Endothelial cell of umbilical vein (primary cell): ENCODE results near the gene STRIT1. TPM values are rescaled to one million over a fixed set of nuclear protein-coding genes. Genes with fewer than 3 reads are reported as not detected.
"Not testable (repeated sequence)": the region's sequence is repeated elsewhere in the genome, so short reads cannot be mapped to it uniquely, and the experiment has no call there.

Source experiments
- BruUV-seq: library from RNA; stranded (reverse); fragments of 400-500 nt; replicated peaks from 2 replicates; lab custom pipeline; 2021; lab: Mats Ljungman, UMichigan
- CTCF ChIA-PET: fragments of 300-600, 350-600 bp; sonication (Branson Sonifier 250); formaldehyde crosslinking; loops from one replicate; lab custom pipeline; 2021; ENCODE audit warnings: antibody characterized with exemption, inconsistent platforms; lab: Charles Lee
- POLR2A ChIA-PET: fragments of 300-600, 350-600 bp; sonication (Branson Sonifier 250); formaldehyde crosslinking; loops from one replicate; lab custom pipeline; 2021; ENCODE audit warnings: antibody characterized with exemption, inconsistent platforms; lab: Charles Lee
- DNase-seq: peaks from one replicate; pipeline ENCODE4 v3.0.0-alpha.2; 2011; ENCODE audit warnings: low read depth, low spot score
- FAIRE-seq: peaks from 2 replicates; lab custom pipeline; 2011; peaks lifted over from hg19 to GRCh38; lab: Jason Lieb, UNC
- H2AFZ ChIP-seq: 2 replicates; pipeline ENCODE4 v1.6.0; 2012; ENCODE audit warnings: low read depth, low read length, control low read depth, inconsistent platforms
- H3K27ac ChIP-seq: 2 replicates; pipeline ENCODE4 v1.5.1; 2011; ENCODE audit warnings: low read depth, mild to moderate bottlenecking, control low read depth, low read length, moderate library complexity; ENCODE audit not compliant: insufficient read depth
- H3K27me3 ChIP-seq, 2 experiments: 2 replicates each; pipeline versions ENCODE4 v1.6.0 to v1.6.1; 2011; ENCODE audit warnings: low read length in 2 of 2, mixed read lengths in 1 of 2; ENCODE audit not compliant: control insufficient read depth in 2 of 2, insufficient read depth in 2 of 2
- H3K36me3 ChIP-seq, 2 experiments: 2 replicates in 1 of 2; 3 replicates in 1 of 2; pipeline ENCODE4 v1.5.1; 2011; ENCODE audit warnings: low read length in 2 of 2, mild to moderate bottlenecking in 1 of 2, moderate library complexity in 1 of 2; ENCODE audit not compliant: control insufficient read depth in 2 of 2, insufficient read depth in 2 of 2; ENCODE audit errors: extremely low read depth in 1 of 2
- H3K4me1 ChIP-seq: 3 replicates; pipeline ENCODE4 v1.5.1; 2011; ENCODE audit warnings: mild to moderate bottlenecking, low read length; ENCODE audit not compliant: control insufficient read depth, insufficient read depth; ENCODE audit errors: extremely low read depth
- H3K4me2 ChIP-seq: 2 replicates; pipeline ENCODE4 v1.6.1; 2011; ENCODE audit warnings: low read length, control low read depth, mixed read lengths; ENCODE audit not compliant: insufficient read depth
- H3K4me3 ChIP-seq, 3 experiments: fragments of 200-600 bp in 1 of 3; sonication (generic), shearing (Covaris generic) in 1 of 3; replicated peaks in 1 of 3; 2 replicates each; pipeline ENCODE4 v1.5.1; 2011 to 2016; ENCODE audit warnings: control low read depth in 3 of 3, low read length in 3 of 3, mild to moderate bottlenecking in 2 of 3, inconsistent platforms in 1 of 3, low read depth in 1 of 3, moderate library complexity in 1 of 3; ENCODE audit not compliant: insufficient read depth in 1 of 3
- H3K79me2 ChIP-seq: 2 replicates; pipeline ENCODE4 v1.6.0; 2012; ENCODE audit warnings: low read length, inconsistent platforms; ENCODE audit not compliant: control insufficient read depth, insufficient read depth
- H3K9ac ChIP-seq: replicated peaks from 2 replicates; pipeline ENCODE3; 2011; ENCODE audit warnings: low read length, control low read depth; ENCODE audit not compliant: insufficient read depth; ENCODE audit errors: extremely low read depth
- H3K9me1 ChIP-seq: replicated peaks from 3 replicates; pipeline ENCODE4 v1.6.0; 2011; ENCODE audit warnings: mild to moderate bottlenecking, low read length; ENCODE audit not compliant: control insufficient read depth, insufficient read depth; ENCODE audit errors: extremely low read depth
- H3K9me3 ChIP-seq: replicated peaks from 2 replicates; pipeline ENCODE4 v1.5.1; 2012; ENCODE audit warnings: low read length, inconsistent platforms; ENCODE audit not compliant: control insufficient read depth, insufficient read depth
- H4K20me1 ChIP-seq: replicated peaks from 2 replicates; pipeline ENCODE3; 2011; ENCODE audit warnings: mild to moderate bottlenecking, low read length; ENCODE audit not compliant: control insufficient read depth, insufficient read depth; ENCODE audit errors: extremely low read depth
- EZH2 ChIP-seq: IDR thresholded peaks from 2 replicates; pipeline ENCODE4 v1.6.1; 2012; ENCODE audit warnings: borderline replicate concordance, low read depth, mild to moderate bottlenecking, moderate library complexity, low read length, inconsistent platforms; ENCODE audit not compliant: severe bottlenecking
- FOS ChIP-seq: IDR thresholded peaks from 2 replicates; pipeline ENCODE4 v1.6.1; 2011; ENCODE audit warnings: mild to moderate bottlenecking, low read length, moderate library complexity, borderline replicate concordance; ENCODE audit not compliant: insufficient read depth
- GATA2 ChIP-seq: IDR thresholded peaks from 2 replicates; pipeline ENCODE4 v1.7.0; 2011; ENCODE audit warnings: low read depth, mild to moderate bottlenecking, moderate library complexity, mixed read lengths, low read length; ENCODE audit not compliant: insufficient read length, insufficient read depth
- MAX ChIP-seq: IDR thresholded peaks from 2 replicates; pipeline ENCODE4 v1.6.1; 2011; ENCODE audit not compliant: insufficient read depth, insufficient read length
- MYC ChIP-seq: IDR thresholded peaks from one replicate; pipeline ENCODE4 v1.6.1; 2011; ENCODE audit warnings: mild to moderate bottlenecking, low read depth, low read length
- POLR2A ChIP-seq: IDR thresholded peaks from 2 replicates; pipeline ENCODE4 v1.6.1; 2012; ENCODE audit warnings: low read depth, mild to moderate bottlenecking, control low read depth, low read length
- POLR2AphosphoS5 ChIP-seq: IDR thresholded peaks from 2 replicates; pipeline ENCODE4 v1.6.1; 2012; ENCODE audit warnings: low read depth, mild to moderate bottlenecking, control low read depth, low read length, moderate library complexity; ENCODE audit not compliant: insufficient read depth
- dilution Hi-C: fragments of 300-500 bp; cut with MboI; formaldehyde crosslinking; loops from one replicate; pipeline ENCODE4 v1.15.0; 2019; ENCODE audit warnings: low sequenced_read_pairs; ENCODE audit not compliant: extremely low pct_ligation_motif_present
- intact Hi-C: fragments of 100-400 bp; cut with micrococcal nuclease; formaldehyde crosslinking; loops from one replicate; pipeline ENCODE4 v1.10.0; 2022
- polyA plus RNA-seq, 4 experiments: library from polyadenylated mRNA; depleted of rRNA in 3 of 4; stranded (reverse) in 3 of 4; unstranded in 1 of 4; fragments of >200 nt; gene quantifications; 2 replicates each; pipeline versions ENCODE4 v1.2.1 to v1.2.3, GENCODE V29; 2011 to 2012; ENCODE audit warnings: missing spikeins in 1 of 4
- total RNA-seq: library from RNA; stranded (reverse); gene quantifications from 2 replicates; pipeline ENCODE4 v1.2.3, GENCODE V29; 2021

Gene STRIT1
- total and polyA plus RNA-seq, 2 donors (not counting 3 experiments of a cell fraction or from before 2014, with no cell fraction given): not detected

DNA sequence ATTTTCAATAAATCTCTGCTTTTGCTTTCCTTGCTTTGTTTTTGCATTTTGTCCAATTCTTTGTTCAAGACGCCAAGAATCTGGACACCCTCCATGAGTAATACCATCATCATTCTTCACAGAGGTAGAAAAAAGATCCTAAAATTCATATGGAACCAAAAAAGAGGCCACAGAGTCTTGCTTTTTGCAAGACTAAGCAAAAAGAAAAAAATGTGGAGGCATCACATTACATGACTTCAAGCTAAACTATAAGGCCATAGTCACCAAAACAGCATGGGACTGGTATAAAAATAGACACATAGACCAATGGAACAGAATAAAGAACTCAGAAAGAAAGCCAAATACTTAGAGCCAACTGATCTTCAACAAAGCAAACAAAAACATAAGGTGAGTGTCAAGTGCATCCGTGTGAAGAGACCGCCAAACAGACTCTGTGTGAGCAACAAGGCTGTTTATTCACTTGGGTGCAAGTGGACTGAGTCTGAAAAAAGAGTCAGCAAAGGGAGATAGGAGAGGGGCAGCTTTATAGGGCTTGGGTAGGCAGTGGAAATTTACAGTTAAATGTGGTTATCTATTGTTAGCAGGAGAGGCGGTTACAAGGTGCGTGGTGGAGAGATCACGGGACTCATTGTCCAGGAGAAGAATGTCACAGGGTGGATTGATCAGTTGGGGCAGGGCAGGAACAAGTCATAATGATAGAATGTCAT is 10.9 kb downstream of the STRIT1 start:
- Histone ChIP-seq H3K27ac (no peak overlapping the region), H3K9me3 (no peaks in the 10 kb centered on the region), H3K4me2 (no peak overlapping the region), H3K27me3 (no peaks in the 10 kb centered on the region), H3K79me2 (no peaks in the 10 kb centered on the region), H3K4me3 (no peak overlapping the region), H3K9me1 (no peaks in the 10 kb centered on the region), H3K36me3 (no peaks in the 10 kb centered on the region), H3K4me1 (no peaks in the 10 kb centered on the region), H2AFZ (no peak overlapping the region), H3K9ac (no peak overlapping the region), H4K20me1 (no peaks in the 10 kb centered on the region)
- intact Hi-C loops: no loop called here
- BruUV-seq: no TSS peak
- POLR2A ChIA-PET: no interaction called here
- FAIRE-seq (no peak), DNase-seq (no peak)
- CTCF ChIA-PET: no interaction called here
- dilution Hi-C loops: no loop called here
- no peak for TF ChIP-seq GATA2
- TF ChIP-seq POLR2AphosphoS5: no peak
- no peak for TF ChIP-seq MYC
- no peak for TF ChIP-seq FOS
- TF ChIP-seq MAX: no peak
- no peak for TF ChIP-seq POLR2A
- TF ChIP-seq EZH2: no peak

DNA sequence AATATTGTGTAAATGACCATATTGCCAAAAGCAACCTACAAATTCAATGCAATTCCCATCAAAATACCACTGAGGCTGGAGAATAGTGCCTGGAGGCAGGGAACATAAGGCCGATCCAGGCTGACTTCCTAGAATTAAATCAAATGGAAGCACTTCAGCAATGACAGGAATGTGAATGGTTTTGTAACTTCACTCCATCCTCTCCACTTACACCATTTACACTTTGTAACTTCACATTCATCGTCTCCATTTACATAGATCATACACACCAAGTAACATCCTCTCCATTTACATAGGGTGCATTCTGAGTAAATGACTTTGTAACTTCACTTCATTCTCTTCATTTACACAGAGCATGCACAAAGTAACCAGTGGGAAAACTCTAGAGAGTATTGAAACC is 11.6 kb downstream of the STRIT1 start:
- intact Hi-C loops: no loop called here
- FAIRE-seq (no peak), DNase-seq (no peak)
- Histone ChIP-seq H3K4me2 (no peak overlapping the region), H3K27me3 (no peaks in the 10 kb centered on the region), H2AFZ (no peak overlapping the region), H3K9me3 (no peaks in the 10 kb centered on the region), H3K79me2 (no peaks in the 10 kb centered on the region), H3K4me3 (no peak overlapping the region), H3K4me1 (no peaks in the 10 kb centered on the region), H3K36me3 (no peaks in the 10 kb centered on the region), H3K9me1 (no peaks in the 10 kb centered on the region), H3K9ac (no peak overlapping the region), H4K20me1 (no peaks in the 10 kb centered on the region), H3K27ac (no peak overlapping the region)
- dilution Hi-C loops: no loop called here
- ChIA-PET CTCF (no interaction called here), POLR2A (no interaction called here)
- TF ChIP-seq GATA2 (no peak), EZH2 (no peak)
- BruUV-seq: no TSS peak

GRCh38 chr3:155276089-155276488 is 17.4 kb downstream of the STRIT1 start:
- H3K27ac ChIP-seq, CTCF ChIA-PET, FAIRE-seq, H2AFZ ChIP-seq, H3K36me3 ChIP-seq, DNase-seq, BruUV-seq, intact Hi-C loops, H3K9ac ChIP-seq, H3K79me2 ChIP-seq, POLR2A ChIA-PET, dilution Hi-C loops, H4K20me1 ChIP-seq, H3K9me3 ChIP-seq, H3K4me1 ChIP-seq, H3K4me3 ChIP-seq, H3K4me2 ChIP-seq, H3K27me3 ChIP-seq, H3K9me1 ChIP-seq: not testable (repeated sequence)
